GM12874 (cell line): ENCODE data around the gene PNP.

Source experiments
- CTCF ChIP-seq: IDR thresholded peaks from 2 replicates; pipeline ENCODE4 v1.5.1; 2011; ENCODE audit warnings: low read depth, mild to moderate bottlenecking, control low read depth, low read length, moderate library complexity; ENCODE audit not compliant: insufficient read depth

The PNP gene

GRCh38 chr14:20440465-20440864 is 28.7 kb upstream of the PNP start:
- no peak for TF ChIP-seq CTCF

- no peak for TF ChIP-seq CTCF
Measured at GRCh38 chr14:20440882-20441281, 28.3 kb upstream of the PNP start.

- no peak for TF ChIP-seq CTCF
Measured at GRCh38 chr14:20441461-20441860, 27.7 kb upstream of the PNP start.

- no peak for TF ChIP-seq CTCF
Measured at GRCh38 chr14:20446889-20447288, 22.3 kb upstream of the PNP start.

GRCh38 chr14:20454516-20455354 is 14.5 kb upstream of the PNP start, which contains the start of the genes APEX1 and OSGEP:
APEX1 (plus strand) TSS chr14:20455226; CDS start chr14:20455646, 420 bp downstream.
OSGEP (minus strand) TSS chr14:20454812; CDS start chr14:20454683, 129 bp downstream.
- TF ChIP-seq CTCF = no peak

GRCh38 chr14:20455355-20456300 is 13.6 kb upstream of the PNP start:
- TF ChIP-seq CTCF = no peak

GRCh38 chr14:20456971-20457370 is 12.2 kb upstream of the PNP start:
- no peak for TF ChIP-seq CTCF
